ENCODE data around the gene MARK4. TPM values are rescaled to one million over a fixed set of nuclear protein-coding genes. Genes with fewer than 3 reads are reported as not detected.

The MARK4 gene
- total and polyA plus RNA-seq, 2 experiments from 2014 or later = 16.6 to 38.6 TPM

DNA sequence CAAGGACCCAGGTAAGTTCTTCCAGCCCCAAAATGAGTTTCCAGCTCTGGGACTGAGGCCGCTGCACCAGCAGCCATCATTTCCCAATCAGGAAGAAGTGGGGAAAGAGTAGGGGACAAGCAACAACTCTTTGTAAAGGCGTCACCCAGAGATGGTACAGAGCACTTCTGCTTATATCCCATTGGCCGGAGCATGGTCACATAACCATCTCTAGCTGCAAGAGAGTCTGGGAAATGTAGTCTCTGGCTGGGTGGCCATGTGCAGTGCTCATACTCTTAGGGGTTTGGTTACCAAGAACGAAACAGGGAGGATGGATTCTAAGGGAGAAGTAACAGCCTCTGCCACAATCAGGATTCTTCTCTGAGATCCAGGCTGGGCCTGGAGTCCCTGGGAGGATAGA, 45.3 kb downstream of the MARK4 start (continued):
- TF ChIP-seq, protein P1, sequence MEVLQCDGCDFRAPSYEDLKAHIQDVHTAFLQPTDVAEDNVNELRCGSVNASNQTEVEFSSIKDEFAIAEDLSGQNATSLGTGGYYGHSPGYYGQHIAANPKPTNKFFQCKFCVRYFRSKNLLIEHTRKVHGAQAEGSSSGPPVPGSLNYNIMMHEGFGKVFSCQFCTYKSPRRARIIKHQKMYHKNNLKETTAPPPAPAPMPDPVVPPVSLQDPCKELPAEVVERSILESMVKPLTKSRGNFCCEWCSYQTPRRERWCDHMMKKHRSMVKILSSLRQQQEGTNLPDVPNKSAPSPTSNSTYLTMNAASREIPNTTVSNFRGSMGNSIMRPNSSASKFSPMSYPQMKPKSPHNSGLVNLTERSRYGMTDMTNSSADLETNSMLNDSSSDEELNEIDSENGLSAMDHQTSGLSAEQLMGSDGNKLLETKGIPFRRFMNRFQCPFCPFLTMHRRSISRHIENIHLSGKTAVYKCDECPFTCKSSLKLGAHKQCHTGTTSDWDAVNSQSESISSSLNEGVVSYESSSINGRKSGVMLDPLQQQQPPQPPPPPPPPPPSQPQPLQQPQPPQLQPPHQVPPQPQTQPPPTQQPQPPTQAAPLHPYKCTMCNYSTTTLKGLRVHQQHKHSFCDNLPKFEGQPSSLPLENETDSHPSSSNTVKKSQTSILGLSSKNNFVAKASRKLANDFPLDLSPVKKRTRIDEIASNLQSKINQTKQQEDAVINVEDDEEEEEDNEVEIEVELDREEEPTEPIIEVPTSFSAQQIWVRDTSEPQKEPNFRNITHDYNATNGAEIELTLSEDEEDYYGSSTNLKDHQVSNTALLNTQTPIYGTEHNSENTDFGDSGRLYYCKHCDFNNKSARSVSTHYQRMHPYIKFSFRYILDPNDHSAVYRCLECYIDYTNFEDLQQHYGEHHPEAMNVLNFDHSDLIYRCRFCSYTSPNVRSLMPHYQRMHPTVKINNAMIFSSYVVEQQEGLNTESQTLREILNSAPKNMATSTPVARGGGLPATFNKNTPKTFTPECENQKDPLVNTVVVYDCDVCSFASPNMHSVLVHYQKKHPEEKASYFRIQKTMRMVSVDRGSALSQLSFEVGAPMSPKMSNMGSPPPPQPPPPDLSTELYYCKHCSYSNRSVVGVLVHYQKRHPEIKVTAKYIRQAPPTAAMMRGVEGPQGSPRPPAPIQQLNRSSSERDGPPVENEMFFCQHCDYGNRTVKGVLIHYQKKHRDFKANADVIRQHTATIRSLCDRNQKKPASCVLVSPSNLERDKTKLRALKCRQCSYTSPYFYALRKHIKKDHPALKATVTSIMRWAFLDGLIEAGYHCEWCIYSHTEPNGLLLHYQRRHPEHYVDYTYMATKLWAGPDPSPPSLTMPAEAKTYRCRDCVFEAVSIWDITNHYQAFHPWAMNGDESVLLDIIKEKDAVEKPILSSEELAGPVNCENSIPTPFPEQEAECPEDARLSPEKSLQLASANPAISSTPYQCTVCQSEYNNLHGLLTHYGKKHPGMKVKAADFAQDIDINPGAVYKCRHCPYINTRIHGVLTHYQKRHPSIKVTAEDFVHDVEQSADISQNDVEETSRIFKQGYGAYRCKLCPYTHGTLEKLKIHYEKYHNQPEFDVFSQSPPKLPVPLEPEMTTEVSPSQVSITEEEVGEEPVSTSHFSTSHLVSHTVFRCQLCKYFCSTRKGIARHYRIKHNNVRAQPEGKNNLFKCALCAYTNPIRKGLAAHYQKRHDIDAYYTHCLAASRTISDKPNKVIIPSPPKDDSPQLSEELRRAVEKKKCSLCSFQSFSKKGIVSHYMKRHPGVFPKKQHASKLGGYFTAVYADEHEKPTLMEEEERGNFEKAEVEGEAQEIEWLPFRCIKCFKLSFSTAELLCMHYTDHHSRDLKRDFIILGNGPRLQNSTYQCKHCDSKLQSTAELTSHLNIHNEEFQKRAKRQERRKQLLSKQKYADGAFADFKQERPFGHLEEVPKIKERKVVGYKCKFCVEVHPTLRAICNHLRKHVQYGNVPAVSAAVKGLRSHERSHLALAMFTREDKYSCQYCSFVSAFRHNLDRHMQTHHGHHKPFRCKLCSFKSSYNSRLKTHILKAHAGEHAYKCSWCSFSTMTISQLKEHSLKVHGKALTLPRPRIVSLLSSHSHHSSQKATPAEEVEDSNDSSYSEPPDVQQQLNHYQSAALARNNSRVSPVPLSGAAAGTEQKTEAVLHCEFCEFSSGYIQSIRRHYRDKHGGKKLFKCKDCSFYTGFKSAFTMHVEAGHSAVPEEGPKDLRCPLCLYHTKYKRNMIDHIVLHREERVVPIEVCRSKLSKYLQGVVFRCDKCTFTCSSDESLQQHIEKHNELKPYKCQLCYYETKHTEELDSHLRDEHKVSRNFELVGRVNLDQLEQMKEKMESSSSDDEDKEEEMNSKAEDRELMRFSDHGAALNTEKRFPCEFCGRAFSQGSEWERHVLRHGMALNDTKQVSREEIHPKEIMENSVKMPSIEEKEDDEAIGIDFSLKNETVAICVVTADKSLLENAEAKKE (CRISPR knock-in tag; IDR thresholded peaks at IDR 0.05) = no peak

DNA sequence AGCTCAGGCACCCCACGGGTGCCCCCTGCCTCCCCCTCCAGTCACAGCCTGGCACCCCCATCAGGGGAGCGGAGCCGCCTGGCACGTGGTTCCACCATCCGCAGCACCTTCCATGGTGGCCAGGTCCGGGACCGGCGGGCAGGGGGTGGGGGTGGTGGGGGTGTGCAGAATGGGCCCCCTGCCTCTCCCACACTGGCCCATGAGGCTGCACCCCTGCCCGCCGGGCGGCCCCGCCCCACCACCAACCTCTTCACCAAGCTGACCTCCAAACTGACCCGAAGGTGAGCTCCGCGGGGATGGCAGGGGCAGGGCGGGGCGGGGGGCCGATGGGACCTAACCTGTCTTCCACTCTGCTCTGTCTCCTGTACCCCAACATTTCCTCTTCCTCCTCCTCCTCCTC, 46.6 kb downstream of the MARK4 start:
- Histone ChIP-seq H3K4me1 (ENCODE audit: insufficient read depth) (no peaks in the 10 kb centered on the region), H3K27ac (ENCODE audit: low read depth) (no peak overlapping the region), H3K4me3 (no peak overlapping the region), H3K9me2 (ENCODE audit: insufficient read depth) (no peaks in the 10 kb centered on the region), H3K4me2 (no peak overlapping the region), H4K20me1 (replicated peaks; ENCODE audit: insufficient read depth) (no peaks in the 10 kb centered on the region), H3K27me3 (ENCODE audit: insufficient read depth) (no peaks in the 10 kb centered on the region), H3K36me3 (ENCODE audit: insufficient read depth) (no peaks in the 10 kb centered on the region), H2AFZ (no peak overlapping the region), H3K79me2 (replicated peaks; ENCODE audit: insufficient read depth) (no peaks in the 10 kb centered on the region), H3F3A (replicated peaks; ENCODE audit: low read depth) (no peaks in the 10 kb centered on the region)
- Mint-ChIP-seq H3K36me3 (ENCODE audit: low read depth) (peaks cover 23% of the 10 kb centered on the region), H3K27ac (no peak overlapping the region), H3K4me1 (peaks cover 2% of the 10 kb centered on the region; the same call in 2 of the 3 replicates), H3K27me3 (ENCODE audit: insufficient read depth, low read depth, poor library complexity) (peaks cover 11% of the 10 kb centered on the region), H3K4me3 (no peak overlapping the region), H3K9me3 (0 out of 3 replicates have a peak, but pooled peaks cover 3% of the 10 kb centered on the region)
- ATAC-seq (no peak), DNase-seq (ENCODE audit: low spot score) (no peak)
- TF ChIP-seq, protein P2, sequence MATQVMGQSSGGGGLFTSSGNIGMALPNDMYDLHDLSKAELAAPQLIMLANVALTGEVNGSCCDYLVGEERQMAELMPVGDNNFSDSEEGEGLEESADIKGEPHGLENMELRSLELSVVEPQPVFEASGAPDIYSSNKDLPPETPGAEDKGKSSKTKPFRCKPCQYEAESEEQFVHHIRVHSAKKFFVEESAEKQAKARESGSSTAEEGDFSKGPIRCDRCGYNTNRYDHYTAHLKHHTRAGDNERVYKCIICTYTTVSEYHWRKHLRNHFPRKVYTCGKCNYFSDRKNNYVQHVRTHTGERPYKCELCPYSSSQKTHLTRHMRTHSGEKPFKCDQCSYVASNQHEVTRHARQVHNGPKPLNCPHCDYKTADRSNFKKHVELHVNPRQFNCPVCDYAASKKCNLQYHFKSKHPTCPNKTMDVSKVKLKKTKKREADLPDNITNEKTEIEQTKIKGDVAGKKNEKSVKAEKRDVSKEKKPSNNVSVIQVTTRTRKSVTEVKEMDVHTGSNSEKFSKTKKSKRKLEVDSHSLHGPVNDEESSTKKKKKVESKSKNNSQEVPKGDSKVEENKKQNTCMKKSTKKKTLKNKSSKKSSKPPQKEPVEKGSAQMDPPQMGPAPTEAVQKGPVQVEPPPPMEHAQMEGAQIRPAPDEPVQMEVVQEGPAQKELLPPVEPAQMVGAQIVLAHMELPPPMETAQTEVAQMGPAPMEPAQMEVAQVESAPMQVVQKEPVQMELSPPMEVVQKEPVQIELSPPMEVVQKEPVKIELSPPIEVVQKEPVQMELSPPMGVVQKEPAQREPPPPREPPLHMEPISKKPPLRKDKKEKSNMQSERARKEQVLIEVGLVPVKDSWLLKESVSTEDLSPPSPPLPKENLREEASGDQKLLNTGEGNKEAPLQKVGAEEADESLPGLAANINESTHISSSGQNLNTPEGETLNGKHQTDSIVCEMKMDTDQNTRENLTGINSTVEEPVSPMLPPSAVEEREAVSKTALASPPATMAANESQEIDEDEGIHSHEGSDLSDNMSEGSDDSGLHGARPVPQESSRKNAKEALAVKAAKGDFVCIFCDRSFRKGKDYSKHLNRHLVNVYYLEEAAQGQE (IDR thresholded peaks at IDR 0.05; ENCODE audit: unreplicated experiment) = no peak
- TF ChIP-seq STAT1 (IDR thresholded peaks at IDR 0.05; ENCODE audit: unreplicated experiment) (no peak), ZNF114 (CRISPR knock-in tag; IDR thresholded peaks at IDR 0.05) (no peak), CREB1 (CRISPR knock-in tag; IDR thresholded peaks at IDR 0.05; ENCODE audit: low read depth) (no peak), EZH2phosphoT487 (IDR thresholded peaks at IDR 0.05; ENCODE audit: unreplicated experiment) (no peak)
- TF ChIP-seq, protein P3, sequence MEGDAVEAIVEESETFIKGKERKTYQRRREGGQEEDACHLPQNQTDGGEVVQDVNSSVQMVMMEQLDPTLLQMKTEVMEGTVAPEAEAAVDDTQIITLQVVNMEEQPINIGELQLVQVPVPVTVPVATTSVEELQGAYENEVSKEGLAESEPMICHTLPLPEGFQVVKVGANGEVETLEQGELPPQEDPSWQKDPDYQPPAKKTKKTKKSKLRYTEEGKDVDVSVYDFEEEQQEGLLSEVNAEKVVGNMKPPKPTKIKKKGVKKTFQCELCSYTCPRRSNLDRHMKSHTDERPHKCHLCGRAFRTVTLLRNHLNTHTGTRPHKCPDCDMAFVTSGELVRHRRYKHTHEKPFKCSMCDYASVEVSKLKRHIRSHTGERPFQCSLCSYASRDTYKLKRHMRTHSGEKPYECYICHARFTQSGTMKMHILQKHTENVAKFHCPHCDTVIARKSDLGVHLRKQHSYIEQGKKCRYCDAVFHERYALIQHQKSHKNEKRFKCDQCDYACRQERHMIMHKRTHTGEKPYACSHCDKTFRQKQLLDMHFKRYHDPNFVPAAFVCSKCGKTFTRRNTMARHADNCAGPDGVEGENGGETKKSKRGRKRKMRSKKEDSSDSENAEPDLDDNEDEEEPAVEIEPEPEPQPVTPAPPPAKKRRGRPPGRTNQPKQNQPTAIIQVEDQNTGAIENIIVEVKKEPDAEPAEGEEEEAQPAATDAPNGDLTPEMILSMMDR (conservative IDR thresholded peaks at IDR 0.05; ENCODE audit: low read depth in 2 of 2) = no peak
- TF ChIP-seq, protein P4, sequence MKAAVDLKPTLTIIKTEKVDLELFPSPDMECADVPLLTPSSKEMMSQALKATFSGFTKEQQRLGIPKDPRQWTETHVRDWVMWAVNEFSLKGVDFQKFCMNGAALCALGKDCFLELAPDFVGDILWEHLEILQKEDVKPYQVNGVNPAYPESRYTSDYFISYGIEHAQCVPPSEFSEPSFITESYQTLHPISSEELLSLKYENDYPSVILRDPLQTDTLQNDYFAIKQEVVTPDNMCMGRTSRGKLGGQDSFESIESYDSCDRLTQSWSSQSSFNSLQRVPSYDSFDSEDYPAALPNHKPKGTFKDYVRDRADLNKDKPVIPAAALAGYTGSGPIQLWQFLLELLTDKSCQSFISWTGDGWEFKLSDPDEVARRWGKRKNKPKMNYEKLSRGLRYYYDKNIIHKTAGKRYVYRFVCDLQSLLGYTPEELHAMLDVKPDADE (IDR thresholded peaks at IDR 0.05) = no peak
